Dermis microvascular lymphatic vessel endothelial cell (primary cell): Measurements from ENCODE around the gene SRGAP3. TPM values are rescaled to one million over a fixed set of nuclear protein-coding genes. Genes with fewer than 3 reads are reported as not detected.

Experiments used
- DNase-seq, 2 donors: peaks; one replicate each; pipeline versions ENCODE4 v3.0.0 to v3.0.0-alpha.2; 2010; ENCODE audit warnings: low read depth in 2 of 2
- total RNA-seq: library from RNA; depleted of rRNA; stranded (reverse); fragments of >200 nt; gene quantifications from 2 replicates; pipeline ENCODE4 v1.2.1, GENCODE V29; 2014

SRGAP3 gene
- total RNA-seq, 1 donor from 2014 or later = 1.0 TPM

DNA sequence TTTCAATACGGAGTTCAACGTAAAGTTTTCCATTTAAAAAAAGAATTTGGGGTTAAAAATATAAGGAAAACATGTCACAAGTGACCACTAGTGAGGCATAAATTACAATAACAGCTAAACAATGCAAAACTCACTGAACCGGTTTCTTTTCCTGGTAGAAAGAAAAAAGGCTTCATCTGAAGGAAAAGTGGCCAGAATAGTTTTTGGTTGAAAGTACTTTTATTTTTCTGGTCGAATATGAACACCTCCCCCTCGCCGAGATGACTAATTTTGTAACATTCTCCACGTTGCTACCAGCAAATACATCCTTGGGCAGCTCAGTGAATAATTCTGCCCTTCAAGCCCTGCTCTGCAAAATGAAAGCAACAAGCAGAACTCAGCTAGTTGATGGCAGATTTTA is 3.9 kb upstream of the SRGAP3 start:
- no peak for DNase-seq

- DNase-seq = no peak
Measured at GRCh38 chr3:9251055-9251786, 1.8 kb upstream of the SRGAP3 start.

DNA sequence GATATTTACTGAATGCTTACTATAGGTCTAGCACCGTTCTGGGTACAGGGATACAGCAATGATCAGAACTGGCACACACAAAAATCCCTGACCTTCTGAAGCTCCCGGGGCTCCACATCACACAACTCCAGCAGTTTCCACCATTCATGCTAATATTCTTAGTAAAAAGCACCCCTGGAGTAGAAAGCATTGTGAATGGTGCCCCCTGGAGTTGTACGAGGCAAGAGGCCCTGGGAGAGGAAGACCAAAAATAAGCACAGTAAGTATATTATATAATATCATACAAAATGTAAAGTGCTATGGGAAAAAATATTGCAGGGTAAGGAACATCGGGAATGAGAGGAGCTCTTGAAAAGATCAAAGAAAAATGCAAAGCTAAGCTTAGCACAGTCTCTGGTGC is 790 bp upstream of the SRGAP3 start:
- DNase-seq = no peak

- DNase-seq = no peak
Measured at GRCh38 chr3:9248522-9249271, 749 bp downstream of the SRGAP3 start.

- no peak for DNase-seq
Measured at GRCh38 chr3:9247941-9248521, 1.4 kb downstream of the SRGAP3 start.

- DNase-seq = no peak
Measured at GRCh38 chr3:9247361-9247940, 2.0 kb downstream of the SRGAP3 start.

GRCh38 chr3:9246189-9246588 is 3.3 kb downstream of the SRGAP3 start:
- DNase-seq = no peak

DNA sequence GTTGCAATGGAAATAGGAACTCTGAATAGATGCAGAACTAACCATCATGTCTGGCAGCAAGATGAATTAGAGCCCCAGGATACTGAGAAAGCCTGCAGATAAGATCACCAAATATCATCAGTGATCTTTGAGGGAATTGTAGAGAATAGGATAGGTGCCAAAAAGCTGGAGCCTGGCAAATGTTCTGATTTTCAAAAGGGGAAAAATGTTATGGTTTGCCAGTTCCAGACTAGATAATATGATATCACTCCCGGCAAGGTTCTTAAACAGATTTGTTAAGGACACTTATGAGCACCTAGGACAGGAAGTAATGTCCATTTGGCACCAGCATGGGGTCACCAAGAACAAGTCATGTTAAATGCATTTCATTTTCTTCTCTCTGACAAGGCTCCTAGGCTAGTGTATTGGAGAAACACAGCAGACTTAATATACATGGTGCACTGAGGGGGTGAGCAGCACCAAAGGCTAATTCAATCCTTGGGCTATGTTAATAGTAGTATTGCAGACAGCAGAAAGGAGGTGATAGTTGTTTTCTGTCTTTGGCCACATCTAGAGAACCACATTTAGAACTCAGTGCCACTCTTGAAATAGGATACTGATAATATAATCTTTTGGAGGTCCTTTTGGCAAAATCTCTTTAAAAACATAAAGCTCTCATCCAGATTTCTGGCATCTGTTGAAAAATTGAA is 4.8 kb downstream of the SRGAP3 start:
- no peak for DNase-seq

DNA sequence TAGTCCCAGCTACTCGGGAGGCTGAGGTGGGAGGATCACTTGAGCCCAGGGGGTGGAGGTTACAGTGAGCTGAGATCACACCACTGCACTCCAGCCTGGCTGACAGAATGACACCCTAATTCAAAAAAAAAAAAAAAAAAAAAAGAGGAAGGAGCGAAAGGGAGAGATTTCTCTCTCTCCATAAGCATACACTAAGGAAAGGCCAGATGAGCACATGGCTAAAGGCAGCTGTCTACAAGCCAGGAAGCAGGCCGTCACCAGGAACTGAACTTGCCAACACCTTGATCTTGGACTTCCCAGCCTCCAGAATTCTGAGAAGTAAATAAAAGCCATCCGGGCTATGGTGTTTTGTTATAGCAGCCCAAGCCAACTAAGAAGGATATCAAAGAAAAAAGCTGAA is 7.5 kb downstream of the SRGAP3 start:
- no peak for DNase-seq

- DNase-seq = no peak
Measured at GRCh38 chr3:9239680-9240079, 9.8 kb downstream of the SRGAP3 start.

- no peak for DNase-seq
Measured at GRCh38 chr3:9238721-9239295, 10.6 kb downstream of the SRGAP3 start.

DNA sequence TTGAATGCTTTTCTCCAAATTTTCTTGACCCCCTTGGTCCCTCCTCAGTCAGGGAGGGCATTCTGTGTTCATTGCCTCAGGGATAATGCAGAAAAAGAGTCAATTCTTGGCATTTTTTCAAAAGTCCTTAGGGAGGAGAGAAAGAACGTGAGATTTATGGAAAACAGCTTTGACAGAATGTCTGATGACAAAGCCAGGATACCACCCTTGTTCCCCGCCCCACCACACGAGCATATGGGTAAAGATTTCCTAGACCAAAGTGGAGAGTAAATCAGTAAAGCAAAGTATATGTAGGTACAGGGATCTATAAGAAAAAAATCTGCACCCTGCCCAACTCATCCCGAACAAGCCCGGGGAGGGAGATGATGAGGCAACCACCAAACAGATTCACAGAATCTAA is 11.2 kb downstream of the SRGAP3 start:
- DNase-seq = no peak

DNA sequence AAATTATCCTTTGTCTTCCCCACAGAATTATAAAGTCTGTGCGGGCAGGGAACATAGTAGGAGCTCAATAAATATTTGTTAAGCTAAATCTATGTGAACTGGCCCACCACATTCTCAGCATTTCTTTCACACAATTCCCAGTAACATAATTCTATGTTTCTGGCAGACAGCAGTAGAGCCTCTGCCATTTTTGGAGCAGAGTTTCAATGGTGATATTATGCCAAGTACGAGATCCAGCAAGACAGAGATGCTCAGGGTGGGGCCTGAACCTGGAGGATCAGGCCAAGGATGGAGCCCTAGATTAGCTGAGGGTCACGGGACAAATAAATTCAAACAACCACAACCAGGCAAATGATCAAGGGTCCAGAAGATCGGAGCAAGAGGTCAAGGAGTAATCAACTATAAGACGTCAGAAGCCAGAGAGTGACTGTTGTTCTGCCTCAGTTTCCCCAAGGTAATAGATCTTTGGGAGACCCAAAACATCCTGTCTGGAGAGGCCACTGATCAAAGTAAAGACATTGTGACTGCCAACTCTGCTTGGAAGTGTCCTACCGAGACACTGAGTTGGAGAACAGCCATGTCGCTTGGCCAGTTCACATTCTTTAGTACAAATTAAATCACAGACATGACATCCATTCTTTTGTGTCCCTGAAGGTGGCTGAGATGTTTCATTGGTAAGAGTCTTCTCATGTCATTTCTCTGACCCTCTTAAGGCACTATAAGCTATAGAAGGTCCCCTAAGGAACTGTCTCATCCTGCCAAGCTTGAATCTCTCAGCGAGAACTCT is 15.4 kb downstream of the SRGAP3 start:
- DNase-seq = no peak

- DNase-seq = no peak
Measured at GRCh38 chr3:9233101-9233500, 16.3 kb downstream of the SRGAP3 start.

DNA sequence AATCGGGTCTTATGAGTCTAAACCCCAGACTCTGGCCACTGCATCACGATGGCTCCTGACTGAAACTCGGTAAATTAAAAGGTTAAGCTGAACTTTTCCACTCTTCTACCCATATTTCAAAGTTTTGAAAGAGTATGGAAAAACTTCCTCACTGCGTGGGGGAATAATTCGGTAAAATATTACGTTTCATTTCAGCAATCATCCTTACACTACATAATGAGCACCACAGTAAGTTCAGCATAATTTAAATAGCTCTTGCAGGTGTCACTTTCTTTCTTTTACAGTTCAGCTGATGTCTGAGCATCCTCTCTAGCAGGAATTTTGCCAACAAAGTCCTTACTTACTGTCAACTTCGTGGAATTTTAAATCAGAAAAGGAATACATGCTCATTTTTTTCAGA is 17.5 kb downstream of the SRGAP3 start:
- DNase-seq = no peak

GRCh38 chr3:9231471-9231870 is 18.0 kb downstream of the SRGAP3 start:
- no peak for DNase-seq

GRCh38 chr3:9231006-9231405 is 18.4 kb downstream of the SRGAP3 start:
- DNase-seq = no peak

DNA sequence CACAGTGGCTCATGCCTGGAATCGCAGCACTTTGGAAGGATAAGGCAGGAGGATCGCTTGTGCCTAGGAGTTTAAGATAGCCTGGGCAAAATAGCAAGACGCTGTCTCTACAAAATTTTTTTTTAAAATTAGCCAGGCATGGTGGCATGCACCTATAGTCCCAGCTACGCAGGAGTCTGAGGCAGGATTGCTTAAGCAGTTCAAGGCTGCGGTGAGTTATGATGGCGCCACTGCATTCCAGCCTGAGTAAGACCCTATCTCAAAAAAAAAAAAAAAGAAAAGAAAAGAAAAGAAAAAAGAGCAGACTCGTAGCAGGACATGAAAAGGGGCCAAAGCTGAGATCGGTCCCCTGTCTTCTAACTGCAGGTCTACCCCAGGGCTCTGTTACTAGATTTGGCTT is 18.9 kb downstream of the SRGAP3 start:
- DNase-seq = no peak

DNA sequence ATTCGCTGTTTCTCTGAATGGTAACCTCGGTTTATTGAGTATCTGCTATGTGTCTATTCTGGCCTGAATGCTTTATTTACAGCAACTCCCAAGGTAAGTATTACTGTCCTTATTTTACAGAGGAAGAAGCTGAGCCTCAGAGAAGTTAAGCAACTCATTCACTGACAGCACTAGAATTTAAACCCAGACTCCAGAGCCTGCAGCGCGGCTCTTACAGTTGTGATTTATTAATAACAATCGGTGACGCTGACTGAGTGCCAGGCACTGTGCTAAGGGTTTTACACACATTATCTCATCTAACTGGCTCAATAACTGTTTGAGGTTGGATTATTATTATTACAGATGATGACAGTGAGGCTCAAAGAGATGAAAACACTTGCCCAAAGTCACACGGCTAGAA is 19.6 kb downstream of the SRGAP3 start:
- DNase-seq = no peak

- no peak for DNase-seq
Measured at GRCh38 chr3:9229325-9229724, 20.1 kb downstream of the SRGAP3 start.

GRCh38 chr3:9226326-9226725 is 23.1 kb downstream of the SRGAP3 start:
- no peak for DNase-seq
